Mesendoderm (in vitro differentiated cells): ENCODE results near the gene VPS26B.
A peak's percentile ranks its signal among the peaks of the same experiment; 100 is the strongest.

Source experiments
- DNase-seq: peaks from one replicate; pipeline ENCODE4 v3.0.0; 2013
- H2AK5ac ChIP-seq: 2 replicates; pipeline ENCODE4 v1.6.1; 2013; ENCODE audit warnings: low read length, inconsistent platforms
- H2BK120ac ChIP-seq: 2 replicates; pipeline ENCODE4 v1.6.1; 2013; ENCODE audit warnings: low read depth, mild to moderate bottlenecking, low read length, moderate library complexity, mixed read lengths
- H2BK15ac ChIP-seq: replicated peaks from 2 replicates; pipeline ENCODE4 v1.6.1; 2013; ENCODE audit warnings: low read depth, mild to moderate bottlenecking, moderate library complexity
- H2BK5ac ChIP-seq: 2 replicates; pipeline ENCODE4 v1.6.1; 2013; ENCODE audit warnings: low read length, inconsistent platforms
- H3K18ac ChIP-seq: 2 replicates; pipeline ENCODE4 v1.6.1; 2013; ENCODE audit warnings: mild to moderate bottlenecking, low read length, mixed read lengths
- H3K23ac ChIP-seq: one replicate; pipeline ENCODE4 v1.6.1; 2013; ENCODE audit warnings: low read length
- H3K27ac ChIP-seq: 2 replicates; pipeline ENCODE4 v1.5.1; 2013; ENCODE audit warnings: low read depth, mild to moderate bottlenecking, inconsistent platforms, low read length, moderate library complexity
- H3K27me3 ChIP-seq: 2 replicates; pipeline ENCODE4 v1.6.1; 2013; ENCODE audit warnings: low read length, control low read depth, mild to moderate bottlenecking, inconsistent platforms; ENCODE audit not compliant: insufficient read depth, poor library complexity
- H3K36me3 ChIP-seq: 2 replicates; pipeline ENCODE4 v1.6.1; 2013; ENCODE audit warnings: low read length, inconsistent platforms; ENCODE audit not compliant: control insufficient read depth, insufficient read depth
- H3K4ac ChIP-seq: one replicate; pipeline ENCODE4 v1.6.1; 2013; ENCODE audit warnings: low read depth, mild to moderate bottlenecking, low read length, moderate library complexity
- H3K4me1 ChIP-seq: 2 replicates; pipeline ENCODE4 v1.6.1; 2013; ENCODE audit warnings: low read depth, low read length, inconsistent platforms; ENCODE audit not compliant: control insufficient read depth
- H3K4me2 ChIP-seq: 2 replicates; pipeline ENCODE4 v1.6.1; 2013; ENCODE audit warnings: low read length
- H3K4me3 ChIP-seq: 2 replicates; pipeline ENCODE4 v1.5.1; 2013; ENCODE audit warnings: mild to moderate bottlenecking, low read length
- H3K56ac ChIP-seq: one replicate; pipeline ENCODE4 v1.6.1; 2013; ENCODE audit warnings: low read length
- H3K79me1 ChIP-seq: 2 replicates; pipeline ENCODE4 v1.6.1; 2013; ENCODE audit warnings: low read length, inconsistent platforms
- H3K79me2 ChIP-seq: 2 replicates; pipeline ENCODE4 v1.6.1; 2013; ENCODE audit warnings: mild to moderate bottlenecking, low read length; ENCODE audit not compliant: control insufficient read depth, insufficient read depth
- H3K9ac ChIP-seq: 2 replicates; pipeline ENCODE4 v1.6.1; 2013; ENCODE audit warnings: low read length, inconsistent platforms
- H4K5ac ChIP-seq: one replicate; pipeline ENCODE4 v1.6.1; 2013; ENCODE audit warnings: low read length
- H4K8ac ChIP-seq: one replicate; pipeline ENCODE4 v1.6.1; 2013; ENCODE audit warnings: low read depth, mild to moderate bottlenecking, control low read depth, low read length, moderate library complexity
- WGBS: extraction: QIAGEN DNeasy Blood & Tissue Kit; methylation state at CpG from one replicate; pipeline ENCODE4 v1.1.7; 2013; ENCODE audit warnings: low lambda C conversion rate, missing lambda C conversion rate; ENCODE audit not compliant: insufficient coverage; ENCODE audit errors: extremely low coverage; 5-methylcytosine and 5-hydroxymethylcytosine counted together

Gene VPS26B

DNA sequence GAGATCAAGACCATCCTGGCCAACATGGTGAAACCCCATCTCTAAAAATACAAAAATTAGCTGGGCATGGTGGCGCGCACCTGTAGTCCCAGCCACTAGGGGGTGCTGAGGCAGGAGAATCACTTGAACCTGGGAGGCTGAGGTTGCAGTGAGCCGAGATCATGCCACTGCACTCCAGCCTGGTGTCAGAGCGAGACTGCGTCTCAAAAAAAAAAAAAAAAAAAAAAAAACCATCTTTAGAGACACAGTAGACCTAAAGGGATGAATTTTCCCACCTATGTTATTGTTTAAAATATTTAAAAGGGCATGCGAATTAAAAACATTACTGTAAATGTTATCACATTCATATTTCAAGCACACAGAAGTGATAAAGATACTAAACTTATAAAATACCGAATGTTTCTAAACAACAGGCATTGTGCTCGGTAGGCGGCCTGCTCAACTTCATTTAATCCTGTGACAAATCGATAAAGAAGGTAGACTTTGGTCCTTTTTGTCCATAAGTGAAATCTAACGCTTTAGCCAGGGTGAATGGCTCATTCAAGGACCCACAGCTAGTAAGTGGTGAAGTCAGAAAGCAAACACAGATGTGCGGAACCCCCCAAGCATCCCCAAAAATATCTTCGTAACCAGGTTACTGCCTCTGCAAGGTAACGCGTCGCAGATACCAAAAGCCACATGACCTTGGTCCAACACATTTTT, 16.8 kb upstream of the VPS26B start:
- Histone ChIP-seq H3K79me1 (peaks cover 4% of the 10 kb centered on the region), H3K79me2 (peaks cover 4% of the 10 kb centered on the region), H4K5ac (no peak overlapping the region), H4K8ac (no peak overlapping the region), H3K4ac (no peak overlapping the region), H2BK120ac (no peak overlapping the region), H2AK5ac (no peak overlapping the region), H3K4me2 (no peak overlapping the region), H3K27me3 (no peaks in the 10 kb centered on the region), H3K27ac (no peak overlapping the region), H3K23ac (no peak overlapping the region), H3K4me1 (no peaks in the 10 kb centered on the region), H2BK15ac (no peak overlapping the region), H3K56ac (no peak overlapping the region), H2BK5ac (no peak overlapping the region), H3K18ac (no peak overlapping the region), H3K4me3 (no peak overlapping the region), H3K36me3 (peaks cover 3% of the 10 kb centered on the region), H3K9ac (no peak overlapping the region)
- no CpG with 5 or more reads among the region's 16 CpGs for WGBS
- peak; percentile 38 for DNase-seq

GRCh38 chr11:134215836-134216235, 8.6 kb upstream of the VPS26B start:
- peaks cover 6% of the 10 kb centered on the region for H3K36me3 ChIP-seq
- no peak overlapping the region for H3K23ac ChIP-seq
- H3K4me3 ChIP-seq = no peak overlapping the region
- no peak overlapping the region for H2BK120ac ChIP-seq
- peaks cover 10% of the 10 kb centered on the region for H3K79me1 ChIP-seq
- H4K5ac ChIP-seq = no peak overlapping the region
- peaks cover 7% of the 10 kb centered on the region for H3K79me2 ChIP-seq
- H3K4me2 ChIP-seq = no peak overlapping the region
- no peak overlapping the region for H3K27ac ChIP-seq
- no peak overlapping the region for H2BK5ac ChIP-seq
- H3K56ac ChIP-seq = no peak overlapping the region
- no peak overlapping the region for H3K9ac ChIP-seq
- no peak overlapping the region for H2AK5ac ChIP-seq
- no peak for DNase-seq
- H4K8ac ChIP-seq = no peak overlapping the region
- H3K4me1 ChIP-seq = no peaks in the 10 kb centered on the region
- no CpG with 5 or more reads among the region's 7 CpGs for WGBS
- no peaks in the 10 kb centered on the region for H3K27me3 ChIP-seq
- H3K18ac ChIP-seq = no peak overlapping the region
- H3K4ac ChIP-seq = no peak overlapping the region
- no peak overlapping the region for H2BK15ac ChIP-seq

DNA sequence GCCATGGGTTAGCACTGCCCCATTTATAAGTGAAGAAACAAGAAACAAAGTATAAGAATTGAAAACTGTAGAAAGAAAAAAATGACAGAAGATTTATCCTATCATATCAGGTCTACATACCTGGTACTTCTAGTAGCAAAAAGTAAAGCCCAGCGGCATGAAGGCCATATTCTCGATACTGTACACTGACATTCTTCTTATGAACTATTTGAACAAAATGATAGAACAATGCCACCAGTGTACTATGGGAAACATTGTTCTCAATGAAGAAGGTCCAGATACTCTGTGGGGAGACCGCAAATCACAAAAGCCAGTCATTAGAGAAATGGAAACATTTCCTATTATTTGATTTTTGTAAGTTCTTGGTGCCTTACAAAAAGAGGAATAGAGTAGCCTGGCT, 7.7 kb upstream of the VPS26B start:
- H4K5ac ChIP-seq = no peak overlapping the region
- no peak overlapping the region for H3K27ac ChIP-seq
- H3K18ac ChIP-seq = no peak overlapping the region
- H3K56ac ChIP-seq = no peak overlapping the region
- no peak overlapping the region for H2BK120ac ChIP-seq
- H3K4ac ChIP-seq = no peak overlapping the region
- no peak for DNase-seq
- H3K4me1 ChIP-seq = no peaks in the 10 kb centered on the region
- no peak overlapping the region for H2BK5ac ChIP-seq
- no peak overlapping the region for H3K4me2 ChIP-seq
- WGBS = no CpG with 5 or more reads among the region's 3 CpGs
- peaks cover 11% of the 10 kb centered on the region for H3K79me1 ChIP-seq
- peaks cover 6% of the 10 kb centered on the region for H3K36me3 ChIP-seq
- H2BK15ac ChIP-seq = no peak overlapping the region
- H3K23ac ChIP-seq = no peak overlapping the region
- peaks cover 10% of the 10 kb centered on the region for H3K79me2 ChIP-seq
- no peak overlapping the region for H2AK5ac ChIP-seq
- no peak overlapping the region for H4K8ac ChIP-seq
- no peak overlapping the region for H3K4me3 ChIP-seq
- no peaks in the 10 kb centered on the region for H3K27me3 ChIP-seq
- no peak overlapping the region for H3K9ac ChIP-seq

DNA sequence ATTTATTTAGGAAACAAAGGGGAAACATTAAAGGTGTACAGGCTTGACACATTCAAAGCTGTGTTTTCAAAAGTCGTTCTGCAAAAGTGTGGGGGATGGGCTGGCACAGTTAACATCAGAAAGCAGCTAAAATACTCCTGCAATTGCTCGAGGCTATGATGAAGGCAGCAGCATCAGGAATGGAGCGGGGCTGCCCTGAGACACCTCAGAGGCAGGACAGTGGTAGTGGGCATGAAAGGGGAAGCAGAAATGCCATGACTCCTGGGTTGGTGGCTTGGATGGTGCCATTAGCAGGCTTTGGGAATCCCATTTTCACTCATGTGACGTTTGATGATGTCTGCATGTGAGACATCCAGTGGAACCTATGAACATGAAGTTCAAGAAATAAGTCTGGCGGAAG, 1.4 kb upstream of the VPS26B start:
- H2BK5ac ChIP-seq = no peak overlapping the region
- H3K79me2 ChIP-seq = peaks cover 21% of the 10 kb centered on the region
- no peak overlapping the region for H3K18ac ChIP-seq
- H3K9ac ChIP-seq = peak overlapping the region; percentile 75
- H3K4ac ChIP-seq = no peak overlapping the region
- no CpG with 5 or more reads among the region's 5 CpGs for WGBS
- no peak overlapping the region for H3K27ac ChIP-seq
- no peak overlapping the region for H3K23ac ChIP-seq
- H3K4me1 ChIP-seq = peaks cover 4% of the 10 kb centered on the region
- peak overlapping the region; percentile 86 for H3K4me3 ChIP-seq
- H3K36me3 ChIP-seq = peaks cover 6% of the 10 kb centered on the region
- no peaks in the 10 kb centered on the region for H3K27me3 ChIP-seq
- DNase-seq = no peak
- peak overlapping the region; percentile 97 for H3K4me2 ChIP-seq
- H3K56ac ChIP-seq = peak overlapping the region; percentile 82
- H3K79me1 ChIP-seq = peaks cover 30% of the 10 kb centered on the region
- H2BK15ac ChIP-seq = no peak overlapping the region
- H2AK5ac ChIP-seq = no peak overlapping the region
- no peak overlapping the region for H4K8ac ChIP-seq
- H4K5ac ChIP-seq = no peak overlapping the region
- H2BK120ac ChIP-seq = no peak overlapping the region

DNA sequence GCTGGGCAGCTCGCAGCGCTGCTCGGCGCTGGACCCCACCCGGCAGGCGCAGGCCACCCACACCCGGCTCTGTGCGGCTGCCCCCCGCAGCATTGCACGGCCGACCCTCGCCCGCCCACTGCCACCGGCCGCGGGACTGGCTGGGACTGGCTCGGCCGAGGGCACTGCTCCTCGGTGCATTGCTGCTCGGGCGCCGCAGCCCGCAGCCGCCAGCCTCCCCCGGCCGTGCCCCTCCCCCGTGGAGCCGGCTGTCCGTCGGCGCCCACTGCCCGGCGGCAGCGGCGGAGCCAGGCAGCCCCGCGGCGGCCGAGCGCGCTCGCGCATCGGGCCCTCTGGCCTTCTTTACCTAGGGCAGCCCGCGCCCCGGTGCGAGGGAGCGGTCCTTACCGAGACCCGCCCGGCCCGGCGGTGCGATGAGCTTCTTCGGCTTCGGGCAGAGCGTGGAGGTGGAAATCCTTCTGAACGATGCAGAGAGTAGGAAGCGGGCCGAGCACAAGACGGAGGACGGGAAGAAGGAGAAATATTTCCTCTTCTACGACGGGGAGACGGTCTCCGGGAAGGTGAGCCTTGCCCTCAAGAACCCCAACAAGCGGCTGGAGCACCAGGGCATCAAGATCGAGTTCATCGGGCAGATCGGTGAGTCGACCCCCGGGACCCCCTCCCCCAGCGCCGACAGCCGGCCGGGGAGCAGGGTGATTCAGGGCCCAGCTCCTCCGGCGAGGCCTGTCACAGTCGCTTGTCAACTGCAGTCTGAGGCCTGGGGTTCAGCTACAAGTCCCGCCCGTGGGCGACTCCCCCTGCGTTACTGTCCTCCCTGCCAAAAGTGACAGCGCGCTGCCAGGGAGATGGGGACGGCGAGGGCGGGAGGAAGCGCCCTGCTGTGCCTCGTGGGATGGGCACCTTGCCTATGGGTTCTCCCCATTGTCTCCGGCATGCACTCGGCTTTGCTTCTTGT, 516 bp downstream of the VPS26B start:
- peak overlapping the region; percentile 34 for H3K27ac ChIP-seq
- peak overlapping the region; percentile 90 for H3K4me2 ChIP-seq
- H3K36me3 ChIP-seq = no peaks in the 10 kb centered on the region
- peak; percentile 38 for DNase-seq
- no peak overlapping the region for H4K8ac ChIP-seq
- H2BK15ac ChIP-seq = no peak overlapping the region
- no peak overlapping the region for H2BK5ac ChIP-seq
- no peak overlapping the region for H3K18ac ChIP-seq
- H2BK120ac ChIP-seq = no peak overlapping the region
- H3K4me3 ChIP-seq = peak overlapping the region; percentile 92
- peak overlapping the region; percentile 57 for H3K4ac ChIP-seq
- H3K4me1 ChIP-seq = peaks cover 4% of the 10 kb centered on the region
- no CpG with 5 or more reads among the region's 93 CpGs for WGBS
- H3K9ac ChIP-seq = peak overlapping the region; percentile 88
- H3K79me1 ChIP-seq = peaks cover 26% of the 10 kb centered on the region
- no peaks in the 10 kb centered on the region for H3K27me3 ChIP-seq
- H4K5ac ChIP-seq = no peak overlapping the region
- H3K23ac ChIP-seq = peak overlapping the region; percentile 19
- H3K56ac ChIP-seq = peak overlapping the region; percentile 97
- no peak overlapping the region for H2AK5ac ChIP-seq
- peaks cover 19% of the 10 kb centered on the region for H3K79me2 ChIP-seq
